ENCODE data around the gene MCTP2.

DNA sequence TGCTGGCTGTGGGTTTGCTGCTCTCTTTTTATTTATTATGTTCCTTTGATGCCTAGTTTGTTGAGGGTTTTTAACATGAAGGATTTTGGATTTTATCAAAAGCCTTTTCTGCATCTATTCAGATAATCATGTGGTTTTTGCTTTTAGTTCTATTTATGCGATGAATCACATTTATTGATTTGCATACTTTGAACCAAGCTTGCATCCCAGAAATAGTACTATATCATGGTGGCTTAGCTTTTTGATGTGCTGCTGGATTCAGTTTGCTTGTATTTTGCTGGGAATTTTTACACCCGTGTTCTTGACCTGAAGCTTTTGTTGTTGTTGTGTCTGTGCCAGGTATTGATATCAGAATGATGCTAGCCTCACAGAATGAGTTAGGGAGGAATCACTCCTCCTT is 48.4 kb downstream of the MCTP2 start:
- TF ChIP-seq, protein P1, sequence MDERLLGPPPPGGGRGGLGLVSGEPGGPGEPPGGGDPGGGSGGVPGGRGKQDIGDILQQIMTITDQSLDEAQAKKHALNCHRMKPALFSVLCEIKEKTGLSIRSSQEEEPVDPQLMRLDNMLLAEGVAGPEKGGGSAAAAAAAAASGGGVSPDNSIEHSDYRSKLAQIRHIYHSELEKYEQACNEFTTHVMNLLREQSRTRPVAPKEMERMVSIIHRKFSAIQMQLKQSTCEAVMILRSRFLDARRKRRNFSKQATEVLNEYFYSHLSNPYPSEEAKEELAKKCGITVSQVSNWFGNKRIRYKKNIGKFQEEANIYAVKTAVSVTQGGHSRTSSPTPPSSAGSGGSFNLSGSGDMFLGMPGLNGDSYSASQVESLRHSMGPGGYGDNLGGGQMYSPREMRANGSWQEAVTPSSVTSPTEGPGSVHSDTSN (CRISPR knock-in tag; IDR thresholded peaks at IDR 0.05; ENCODE audit: low read depth) = no peak
- TF ChIP-seq, protein P1 (tag; conservative IDR thresholded peaks at IDR 0.05; ENCODE audit: low read depth) = no peak
- TF ChIP-seq ZNF384 (IDR thresholded peaks at IDR 0.05; ENCODE audit: low read depth, low read length) = no peak
- no peak for TF ChIP-seq BHLHE40 (IDR thresholded peaks at IDR 0.05; ENCODE audit: low read length)
- TF ChIP-seq, protein P2, sequence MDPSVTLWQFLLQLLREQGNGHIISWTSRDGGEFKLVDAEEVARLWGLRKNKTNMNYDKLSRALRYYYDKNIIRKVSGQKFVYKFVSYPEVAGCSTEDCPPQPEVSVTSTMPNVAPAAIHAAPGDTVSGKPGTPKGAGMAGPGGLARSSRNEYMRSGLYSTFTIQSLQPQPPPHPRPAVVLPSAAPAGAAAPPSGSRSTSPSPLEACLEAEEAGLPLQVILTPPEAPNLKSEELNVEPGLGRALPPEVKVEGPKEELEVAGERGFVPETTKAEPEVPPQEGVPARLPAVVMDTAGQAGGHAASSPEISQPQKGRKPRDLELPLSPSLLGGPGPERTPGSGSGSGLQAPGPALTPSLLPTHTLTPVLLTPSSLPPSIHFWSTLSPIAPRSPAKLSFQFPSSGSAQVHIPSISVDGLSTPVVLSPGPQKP (CRISPR knock-in tag; IDR thresholded peaks at IDR 0.05) = no peak
- TF ChIP-seq, protein P3, sequence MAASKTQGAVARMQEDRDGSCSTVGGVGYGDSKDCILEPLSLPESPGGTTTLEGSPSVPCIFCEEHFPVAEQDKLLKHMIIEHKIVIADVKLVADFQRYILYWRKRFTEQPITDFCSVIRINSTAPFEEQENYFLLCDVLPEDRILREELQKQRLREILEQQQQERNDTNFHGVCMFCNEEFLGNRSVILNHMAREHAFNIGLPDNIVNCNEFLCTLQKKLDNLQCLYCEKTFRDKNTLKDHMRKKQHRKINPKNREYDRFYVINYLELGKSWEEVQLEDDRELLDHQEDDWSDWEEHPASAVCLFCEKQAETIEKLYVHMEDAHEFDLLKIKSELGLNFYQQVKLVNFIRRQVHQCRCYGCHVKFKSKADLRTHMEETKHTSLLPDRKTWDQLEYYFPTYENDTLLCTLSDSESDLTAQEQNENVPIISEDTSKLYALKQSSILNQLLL (CRISPR knock-in tag; IDR thresholded peaks at IDR 0.05; ENCODE audit: borderline replicate concordance) = no peak
- no peak for TF ChIP-seq NONO (IDR thresholded peaks at IDR 0.05; ENCODE audit: low read depth in 2 of 2, low read length in 1 of 2)
- TF ChIP-seq, protein P4, sequence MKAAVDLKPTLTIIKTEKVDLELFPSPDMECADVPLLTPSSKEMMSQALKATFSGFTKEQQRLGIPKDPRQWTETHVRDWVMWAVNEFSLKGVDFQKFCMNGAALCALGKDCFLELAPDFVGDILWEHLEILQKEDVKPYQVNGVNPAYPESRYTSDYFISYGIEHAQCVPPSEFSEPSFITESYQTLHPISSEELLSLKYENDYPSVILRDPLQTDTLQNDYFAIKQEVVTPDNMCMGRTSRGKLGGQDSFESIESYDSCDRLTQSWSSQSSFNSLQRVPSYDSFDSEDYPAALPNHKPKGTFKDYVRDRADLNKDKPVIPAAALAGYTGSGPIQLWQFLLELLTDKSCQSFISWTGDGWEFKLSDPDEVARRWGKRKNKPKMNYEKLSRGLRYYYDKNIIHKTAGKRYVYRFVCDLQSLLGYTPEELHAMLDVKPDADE (conservative IDR thresholded peaks at IDR 0.05; ENCODE audit: control insufficient read depth, low read depth, low read length) = no peak
- no peak for TF ChIP-seq RBFOX2 (IDR thresholded peaks at IDR 0.05; ENCODE audit: low read depth, low read length)
- TF ChIP-seq, protein P5, sequence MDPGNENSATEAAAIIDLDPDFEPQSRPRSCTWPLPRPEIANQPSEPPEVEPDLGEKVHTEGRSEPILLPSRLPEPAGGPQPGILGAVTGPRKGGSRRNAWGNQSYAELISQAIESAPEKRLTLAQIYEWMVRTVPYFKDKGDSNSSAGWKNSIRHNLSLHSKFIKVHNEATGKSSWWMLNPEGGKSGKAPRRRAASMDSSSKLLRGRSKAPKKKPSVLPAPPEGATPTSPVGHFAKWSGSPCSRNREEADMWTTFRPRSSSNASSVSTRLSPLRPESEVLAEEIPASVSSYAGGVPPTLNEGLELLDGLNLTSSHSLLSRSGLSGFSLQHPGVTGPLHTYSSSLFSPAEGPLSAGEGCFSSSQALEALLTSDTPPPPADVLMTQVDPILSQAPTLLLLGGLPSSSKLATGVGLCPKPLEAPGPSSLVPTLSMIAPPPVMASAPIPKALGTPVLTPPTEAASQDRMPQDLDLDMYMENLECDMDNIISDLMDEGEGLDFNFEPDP (CRISPR knock-in tag; IDR thresholded peaks at IDR 0.05) = no peak
- no peak for TF ChIP-seq ZZZ3 (IDR thresholded peaks at IDR 0.05)
- TF ChIP-seq CREM (IDR thresholded peaks at IDR 0.05; ENCODE audit: low read depth) = no peak
- TF ChIP-seq, protein P6, sequence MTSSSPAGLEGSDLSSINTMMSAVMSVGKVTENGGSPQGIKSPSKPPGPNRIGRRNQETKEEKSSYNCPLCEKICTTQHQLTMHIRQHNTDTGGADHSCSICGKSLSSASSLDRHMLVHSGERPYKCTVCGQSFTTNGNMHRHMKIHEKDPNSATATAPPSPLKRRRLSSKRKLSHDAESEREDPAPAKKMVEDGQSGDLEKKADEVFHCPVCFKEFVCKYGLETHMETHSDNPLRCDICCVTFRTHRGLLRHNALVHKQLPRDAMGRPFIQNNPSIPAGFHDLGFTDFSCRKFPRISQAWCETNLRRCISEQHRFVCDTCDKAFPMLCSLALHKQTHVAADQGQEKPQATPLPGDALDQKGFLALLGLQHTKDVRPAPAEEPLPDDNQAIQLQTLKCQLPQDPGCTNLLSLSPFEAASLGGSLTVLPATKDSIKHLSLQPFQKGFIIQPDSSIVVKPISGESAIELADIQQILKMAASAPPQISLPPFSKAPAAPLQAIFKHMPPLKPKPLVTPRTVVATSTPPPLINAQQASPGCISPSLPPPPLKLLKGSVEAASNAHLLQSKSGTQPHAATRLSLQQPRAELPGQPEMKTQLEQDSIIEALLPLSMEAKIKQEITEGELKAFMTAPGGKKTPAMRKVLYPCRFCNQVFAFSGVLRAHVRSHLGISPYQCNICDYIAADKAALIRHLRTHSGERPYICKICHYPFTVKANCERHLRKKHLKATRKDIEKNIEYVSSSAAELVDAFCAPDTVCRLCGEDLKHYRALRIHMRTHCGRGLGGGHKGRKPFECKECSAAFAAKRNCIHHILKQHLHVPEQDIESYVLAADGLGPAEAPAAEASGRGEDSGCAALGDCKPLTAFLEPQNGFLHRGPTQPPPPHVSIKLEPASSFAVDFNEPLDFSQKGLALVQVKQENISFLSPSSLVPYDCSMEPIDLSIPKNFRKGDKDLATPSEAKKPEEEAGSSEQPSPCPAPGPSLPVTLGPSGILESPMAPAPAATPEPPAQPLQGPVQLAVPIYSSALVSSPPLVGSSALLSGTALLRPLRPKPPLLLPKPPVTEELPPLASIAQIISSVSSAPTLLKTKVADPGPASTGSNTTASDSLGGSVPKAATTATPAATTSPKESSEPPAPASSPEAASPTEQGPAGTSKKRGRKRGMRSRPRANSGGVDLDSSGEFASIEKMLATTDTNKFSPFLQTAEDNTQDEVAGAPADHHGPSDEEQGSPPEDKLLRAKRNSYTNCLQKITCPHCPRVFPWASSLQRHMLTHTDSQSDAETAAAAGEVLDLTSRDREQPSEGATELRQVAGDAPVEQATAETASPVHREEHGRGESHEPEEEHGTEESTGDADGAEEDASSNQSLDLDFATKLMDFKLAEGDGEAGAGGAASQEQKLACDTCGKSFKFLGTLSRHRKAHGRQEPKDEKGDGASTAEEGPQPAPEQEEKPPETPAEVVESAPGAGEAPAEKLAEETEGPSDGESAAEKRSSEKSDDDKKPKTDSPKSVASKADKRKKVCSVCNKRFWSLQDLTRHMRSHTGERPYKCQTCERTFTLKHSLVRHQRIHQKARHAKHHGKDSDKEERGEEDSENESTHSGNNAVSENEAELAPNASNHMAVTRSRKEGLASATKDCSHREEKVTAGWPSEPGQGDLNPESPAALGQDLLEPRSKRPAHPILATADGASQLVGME (CRISPR knock-in tag; IDR thresholded peaks at IDR 0.05) = no peak
- no peak for TF ChIP-seq SMAD3 (CRISPR knock-in tag; conservative IDR thresholded peaks at IDR 0.05)

Data from K562 (cell line).